SK-N-MC (cell line): Measurements from ENCODE around the gene SERPINA10.
"Not testable (repeated sequence)": the region's sequence is repeated elsewhere in the genome, so short reads cannot be mapped to it uniquely, and the experiment has no call there.

Experiments used
- DNase-seq: peaks from one replicate; pipeline ENCODE4 v3.0.0-alpha.2; 2011; ENCODE audit warnings: low read depth, low spot score
- H3K27ac ChIP-seq: fragments of 200-600 bp; sonication (generic); 2 replicates; pipeline ENCODE4 v1.5.1; 2016; ENCODE audit warnings: mixed run types
- H3K36me3 ChIP-seq: fragments of 200-600 bp; sonication (generic); 2 replicates; pipeline ENCODE4 v1.6.1; 2017; ENCODE audit warnings: antibody characterized with exemption, low read length, mixed read lengths; ENCODE audit not compliant: insufficient read depth
- H3K4me3 ChIP-seq: fragments of 200-600 bp; sonication (generic); 2 replicates; pipeline ENCODE4 v1.5.1; 2016
- H3K9ac ChIP-seq: fragments of 200-600 bp; sonication (generic); 2 replicates; pipeline ENCODE4 v1.8.0; 2017; ENCODE audit warnings: mixed run types, mixed read lengths; ENCODE audit not compliant: insufficient read length
- H3K9me3 ChIP-seq: fragments of 200-600 bp; sonication (generic); 2 replicates; pipeline ENCODE4 v1.6.1; 2017; ENCODE audit warnings: low read depth, mild to moderate bottlenecking, antibody characterized with exemption, low read length, moderate library complexity, mixed read lengths
- EZH2 ChIP-seq: fragments of 200-600 bp; sonication (generic); IDR thresholded peaks from one replicate; pipeline ENCODE4 v1.6.1; 2017; ENCODE audit warnings: antibody characterized with exemption
- FOXP2 ChIP-seq: optimal IDR thresholded peaks from 2 replicates; pipeline ENCODE3; 2011; ENCODE audit warnings: mild to moderate bottlenecking, moderate library complexity; ENCODE audit not compliant: insufficient read depth; ENCODE audit errors: extremely low read length, control extremely low read depth
- POLR2AphosphoS5 ChIP-seq: IDR thresholded peaks from 2 replicates; pipeline ENCODE4 v1.6.1; 2012; ENCODE audit warnings: mild to moderate bottlenecking, low read depth, low read length, borderline replicate concordance

The SERPINA10 gene

DNA sequence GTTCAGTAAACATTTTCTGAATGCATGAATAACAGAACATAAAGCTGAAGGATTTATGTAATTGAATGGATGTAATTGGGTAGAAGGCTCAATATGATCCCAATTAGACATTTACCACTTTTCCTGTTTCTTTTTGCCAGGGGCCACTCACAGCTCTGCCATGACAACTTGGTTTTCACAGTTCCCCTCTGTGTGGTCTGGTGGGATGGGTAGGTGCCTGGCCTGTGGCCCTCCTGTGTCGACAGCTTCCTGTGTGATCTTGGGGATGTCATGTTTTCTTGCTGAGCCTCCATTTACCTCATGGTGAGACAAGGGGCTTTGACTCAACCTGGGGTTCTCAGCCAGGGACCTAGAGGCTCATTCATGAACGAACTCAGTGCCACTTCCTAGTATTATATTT, 12.6 kb upstream of the SERPINA10 start:
- H3K36me3 ChIP-seq, result no peaks in the 10 kb centered on the region

GRCh38 chr14:94304243-94304642, 11.2 kb upstream of the SERPINA10 start:
- TF ChIP-seq FOXP2, result no peak
- Histone ChIP-seq H3K27ac (no peak overlapping the region), H3K36me3 (no peaks in the 10 kb centered on the region), H3K9me3 (no peaks in the 10 kb centered on the region), H3K4me3 (no peak overlapping the region), H3K9ac (no peak overlapping the region)
- no peak for DNase-seq

More for the DNA sequence above, 12.6 kb upstream of the SERPINA10 start:
- TF ChIP-seq POLR2AphosphoS5 (no peak), EZH2 (no peak), FOXP2 (no peak)
- DNase-seq, result no peak
- no peaks in the 10 kb centered on the region for H3K9me3 ChIP-seq
- H3K9ac ChIP-seq, result no peak overlapping the region
- H3K27ac ChIP-seq, result no peak overlapping the region
- no peak overlapping the region for H3K4me3 ChIP-seq

GRCh38 chr14:94303111-94303510, 10.0 kb upstream of the SERPINA10 start:
- Histone ChIP-seq H3K9ac (no peak overlapping the region), H3K4me3 (no peak overlapping the region), H3K36me3 (no peaks in the 10 kb centered on the region), H3K27ac (no peak overlapping the region), H3K9me3 (no peaks in the 10 kb centered on the region)
- no peak for TF ChIP-seq EZH2
- no peak for TF ChIP-seq FOXP2
- no peak for TF ChIP-seq POLR2AphosphoS5
- no peak for DNase-seq

- Histone ChIP-seq H3K9ac (no peak overlapping the region), H3K4me3 (no peak overlapping the region), H3K9me3 (no peaks in the 10 kb centered on the region), H3K36me3 (no peaks in the 10 kb centered on the region), H3K27ac (no peak overlapping the region)
- TF ChIP-seq EZH2, result no peak
- no peak for TF ChIP-seq FOXP2
- TF ChIP-seq POLR2AphosphoS5, result no peak
- DNase-seq, result no peak
Measured at GRCh38 chr14:94298130-94298529, 5.1 kb upstream of the SERPINA10 start.

DNA sequence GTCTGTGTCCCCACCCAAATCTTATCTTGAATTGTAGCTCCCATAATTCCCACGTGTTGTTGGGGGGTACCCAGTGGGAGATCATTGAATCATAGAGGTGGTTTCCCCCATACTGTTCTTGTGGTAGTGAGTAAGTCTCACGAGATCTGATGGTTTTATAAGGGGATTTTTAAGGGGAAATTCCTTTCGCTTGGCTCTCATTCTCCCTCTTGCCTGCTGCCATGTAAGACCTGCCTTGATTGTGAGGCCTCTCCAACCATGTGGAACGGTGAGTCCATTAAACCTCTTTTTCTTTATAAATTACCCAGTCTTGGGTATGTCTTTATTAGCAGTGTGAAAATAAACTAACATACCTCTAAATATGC, 3.1 kb upstream of the SERPINA10 start:
- DNase-seq, H3K36me3 ChIP-seq, H3K27ac ChIP-seq, H3K9me3 ChIP-seq, H3K9ac ChIP-seq, H3K4me3 ChIP-seq: not testable (repeated sequence)

GRCh38 chr14:94295360-94296180, 2.5 kb upstream of the SERPINA10 start:
- H3K9ac ChIP-seq, result no peak overlapping the region
- TF ChIP-seq POLR2AphosphoS5 (no peak), FOXP2 (no peak)
- no peak for DNase-seq

GRCh38 chr14:94293578-94293924, 483 bp upstream of the SERPINA10 start:
- no peaks in the 10 kb centered on the region for H3K9me3 ChIP-seq
- H3K9ac ChIP-seq, result no peak overlapping the region
- H3K36me3 ChIP-seq, result no peaks in the 10 kb centered on the region
- H3K4me3 ChIP-seq, result no peak overlapping the region
- no peak overlapping the region for H3K27ac ChIP-seq
- DNase-seq, result no peak
- no peak for TF ChIP-seq POLR2AphosphoS5
- TF ChIP-seq FOXP2, result no peak
- TF ChIP-seq EZH2, result no peak

More at GRCh38 chr14:94295360-94296180, 2.5 kb upstream of the SERPINA10 start:
- no peaks in the 10 kb centered on the region for H3K36me3 ChIP-seq
- H3K9me3 ChIP-seq, result no peaks in the 10 kb centered on the region
- no peak overlapping the region for H3K27ac ChIP-seq
- no peak overlapping the region for H3K4me3 ChIP-seq

DNA sequence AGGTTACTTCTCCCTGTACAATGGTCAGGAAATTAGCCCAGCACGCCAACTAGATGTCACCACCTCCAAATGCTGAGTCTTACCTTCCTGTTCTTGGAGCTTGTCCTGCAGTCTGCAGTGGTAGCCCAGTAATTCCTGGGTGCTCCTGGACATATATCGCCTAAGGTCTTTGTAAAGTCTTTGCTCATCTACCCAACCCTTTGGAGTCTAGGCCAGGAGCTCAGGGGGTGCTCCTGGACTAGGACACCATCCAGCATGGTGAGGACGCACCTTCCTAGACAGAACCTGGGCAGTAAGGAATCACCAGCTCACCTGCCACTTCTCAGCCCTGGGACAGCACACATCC, 569 bp downstream of the SERPINA10 start:
- Histone ChIP-seq H3K9ac (no peak overlapping the region), H3K36me3 (no peaks in the 10 kb centered on the region), H3K27ac (no peak overlapping the region), H3K9me3 (no peaks in the 10 kb centered on the region), H3K4me3 (no peak overlapping the region)
- TF ChIP-seq EZH2, result no peak
- TF ChIP-seq POLR2AphosphoS5, result no peak
- no peak for TF ChIP-seq FOXP2
- no peak for DNase-seq

DNA sequence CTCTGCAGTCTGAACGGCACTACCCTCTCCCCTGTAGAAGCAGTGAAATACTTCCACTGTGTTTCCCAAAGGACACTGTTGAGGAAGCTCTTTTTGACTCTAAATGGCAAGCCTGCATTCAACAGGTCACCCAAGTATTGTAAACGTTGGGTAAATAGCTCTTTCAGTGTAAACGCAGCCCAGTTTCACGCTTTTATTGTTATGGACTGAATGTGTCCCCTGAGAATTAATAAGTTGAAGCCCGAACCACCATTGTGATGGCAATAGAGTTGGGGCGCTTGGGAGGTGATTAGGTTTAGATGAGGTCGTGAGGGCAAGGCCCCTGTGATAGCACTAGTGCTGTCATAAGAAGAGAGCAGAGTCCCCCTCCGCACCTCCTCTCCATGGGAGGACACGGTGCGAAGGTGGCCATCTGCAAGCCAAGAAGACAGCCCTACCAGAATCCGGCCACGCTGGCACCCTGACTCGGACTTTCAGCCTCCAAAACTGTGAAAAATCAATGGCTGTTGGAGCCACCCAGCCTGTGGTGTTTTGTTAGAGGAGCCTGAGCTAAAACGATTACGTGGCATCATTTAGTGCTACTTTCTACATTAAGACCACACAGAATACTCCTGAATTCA, 1.1 kb downstream of the SERPINA10 start:
- TF ChIP-seq POLR2AphosphoS5 (no peak), EZH2 (no peak), FOXP2 (no peak)
- Histone ChIP-seq H3K36me3 (no peaks in the 10 kb centered on the region), H3K9ac (no peak overlapping the region)

More for the DNA sequence above, 1.1 kb downstream of the SERPINA10 start:
- Histone ChIP-seq H3K27ac (no peak overlapping the region), H3K4me3 (no peak overlapping the region), H3K9me3 (no peaks in the 10 kb centered on the region)
- no peak for DNase-seq
